RWPE1 (cell line): Measurements from ENCODE around the gene SKOR2.

Experiments
- CTCF ChIA-PET: fragments of 350-600 bp; sonication (Branson Sonifier 250); formaldehyde crosslinking; extraction: SDS; loops from one replicate; lab custom pipeline; 2021; lab: Yijun Ruan, JAX
- POLR2A ChIA-PET: fragments of 400-600 bp; formaldehyde crosslinking; extraction: SDS; loops from one replicate; lab custom pipeline; 2020; ENCODE audit warnings: antibody characterized with exemption; ENCODE audit not compliant: low non-redundant PET; lab: Yijun Ruan, JAX
- DNase-seq: peaks from one replicate; pipeline ENCODE4 v3.0.0; 2012; ENCODE audit warnings: low spot score
- H3K27ac ChIP-seq: fragments of 450-650 bp; 2 replicates; pipeline ENCODE4 v1.5.1; 2017
- TF ChIP-seq, protein P1 (sequence below): fragments of 450-650 bp; conservative IDR thresholded peaks from 2 replicates; pipeline ENCODE4 v1.5.1; 2017; ENCODE audit warnings: low read depth, mild to moderate bottlenecking

The SKOR2 gene, protein sequence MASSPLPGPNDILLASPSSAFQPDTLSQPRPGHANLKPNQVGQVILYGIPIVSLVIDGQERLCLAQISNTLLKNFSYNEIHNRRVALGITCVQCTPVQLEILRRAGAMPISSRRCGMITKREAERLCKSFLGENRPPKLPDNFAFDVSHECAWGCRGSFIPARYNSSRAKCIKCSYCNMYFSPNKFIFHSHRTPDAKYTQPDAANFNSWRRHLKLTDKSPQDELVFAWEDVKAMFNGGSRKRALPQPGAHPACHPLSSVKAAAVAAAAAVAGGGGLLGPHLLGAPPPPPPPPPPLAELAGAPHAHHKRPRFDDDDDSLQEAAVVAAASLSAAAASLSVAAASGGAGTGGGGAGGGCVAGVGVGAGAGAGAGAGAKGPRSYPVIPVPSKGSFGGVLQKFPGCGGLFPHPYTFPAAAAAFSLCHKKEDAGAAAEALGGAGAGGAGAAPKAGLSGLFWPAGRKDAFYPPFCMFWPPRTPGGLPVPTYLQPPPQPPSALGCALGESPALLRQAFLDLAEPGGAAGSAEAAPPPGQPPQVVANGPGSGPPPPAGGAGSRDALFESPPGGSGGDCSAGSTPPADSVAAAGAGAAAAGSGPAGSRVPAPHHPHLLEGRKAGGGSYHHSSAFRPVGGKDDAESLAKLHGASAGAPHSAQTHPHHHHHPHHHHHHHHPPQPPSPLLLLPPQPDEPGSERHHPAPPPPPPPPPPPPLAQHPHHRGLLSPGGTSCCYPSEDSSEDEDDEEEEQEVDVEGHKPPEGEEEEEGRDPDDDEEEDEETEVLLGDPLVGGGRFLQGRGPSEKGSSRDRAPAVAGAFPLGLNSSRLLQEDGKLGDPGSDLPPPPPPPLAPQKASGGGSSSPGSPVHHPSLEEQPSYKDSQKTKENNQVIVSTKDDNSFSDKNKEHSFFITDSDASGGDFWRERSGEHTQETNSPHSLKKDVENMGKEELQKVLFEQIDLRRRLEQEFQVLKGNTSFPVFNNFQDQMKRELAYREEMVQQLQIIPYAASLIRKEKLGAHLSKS

DNA sequence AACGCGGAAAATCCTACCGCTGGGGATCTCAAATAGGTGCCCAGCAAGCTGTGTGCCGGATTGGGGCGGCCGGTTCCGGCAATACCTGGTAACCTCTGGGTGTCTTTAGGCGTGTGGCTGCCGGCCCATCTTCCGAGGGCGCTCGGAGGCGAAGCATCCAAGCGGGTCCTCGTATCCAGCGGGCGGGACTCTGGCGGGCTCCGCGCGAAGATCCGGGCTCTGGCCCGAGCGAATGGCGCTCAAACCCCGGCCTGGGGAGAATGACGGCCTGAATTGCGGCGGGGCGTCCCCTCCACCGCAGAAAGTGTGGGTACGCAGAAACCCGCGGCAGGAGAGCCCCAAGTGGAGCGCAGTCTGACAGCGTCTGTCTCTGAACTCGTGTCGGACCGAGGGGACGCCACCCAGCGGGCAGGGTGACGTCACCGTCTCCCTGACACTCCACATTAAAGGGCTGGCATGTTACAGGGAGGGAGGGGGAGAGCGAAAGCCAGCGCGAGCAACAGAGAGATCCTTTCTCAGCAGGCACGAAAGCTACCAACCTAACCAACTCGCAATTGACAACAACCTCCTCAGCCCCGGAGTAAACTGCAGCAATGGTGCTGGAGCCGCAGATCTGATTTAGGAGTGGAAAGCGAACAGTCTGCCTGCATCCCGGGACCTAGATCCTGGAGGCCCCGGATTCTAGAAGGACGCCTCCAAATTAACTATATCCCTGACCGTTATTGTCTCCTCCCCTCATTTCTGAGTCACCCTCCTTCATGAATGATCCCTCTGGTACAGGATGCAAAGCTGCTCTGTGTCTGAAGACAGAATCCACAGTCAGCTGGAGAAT is at the start of gene SKOR2:
TSS of gene SKOR2 (minus strand) at position 372 of the 832 bp plus-strand sequence. CDS start 2,477 bp downstream, outside the sequence.
- POLR2A ChIA-PET, result no interaction called here
- CTCF ChIA-PET, result no interaction called here
- H3K27ac ChIP-seq, result no peak within 1 kb of the TSS
- no peak for DNase-seq
- TF ChIP-seq, protein P1, sequence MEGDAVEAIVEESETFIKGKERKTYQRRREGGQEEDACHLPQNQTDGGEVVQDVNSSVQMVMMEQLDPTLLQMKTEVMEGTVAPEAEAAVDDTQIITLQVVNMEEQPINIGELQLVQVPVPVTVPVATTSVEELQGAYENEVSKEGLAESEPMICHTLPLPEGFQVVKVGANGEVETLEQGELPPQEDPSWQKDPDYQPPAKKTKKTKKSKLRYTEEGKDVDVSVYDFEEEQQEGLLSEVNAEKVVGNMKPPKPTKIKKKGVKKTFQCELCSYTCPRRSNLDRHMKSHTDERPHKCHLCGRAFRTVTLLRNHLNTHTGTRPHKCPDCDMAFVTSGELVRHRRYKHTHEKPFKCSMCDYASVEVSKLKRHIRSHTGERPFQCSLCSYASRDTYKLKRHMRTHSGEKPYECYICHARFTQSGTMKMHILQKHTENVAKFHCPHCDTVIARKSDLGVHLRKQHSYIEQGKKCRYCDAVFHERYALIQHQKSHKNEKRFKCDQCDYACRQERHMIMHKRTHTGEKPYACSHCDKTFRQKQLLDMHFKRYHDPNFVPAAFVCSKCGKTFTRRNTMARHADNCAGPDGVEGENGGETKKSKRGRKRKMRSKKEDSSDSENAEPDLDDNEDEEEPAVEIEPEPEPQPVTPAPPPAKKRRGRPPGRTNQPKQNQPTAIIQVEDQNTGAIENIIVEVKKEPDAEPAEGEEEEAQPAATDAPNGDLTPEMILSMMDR, result no peak

DNA sequence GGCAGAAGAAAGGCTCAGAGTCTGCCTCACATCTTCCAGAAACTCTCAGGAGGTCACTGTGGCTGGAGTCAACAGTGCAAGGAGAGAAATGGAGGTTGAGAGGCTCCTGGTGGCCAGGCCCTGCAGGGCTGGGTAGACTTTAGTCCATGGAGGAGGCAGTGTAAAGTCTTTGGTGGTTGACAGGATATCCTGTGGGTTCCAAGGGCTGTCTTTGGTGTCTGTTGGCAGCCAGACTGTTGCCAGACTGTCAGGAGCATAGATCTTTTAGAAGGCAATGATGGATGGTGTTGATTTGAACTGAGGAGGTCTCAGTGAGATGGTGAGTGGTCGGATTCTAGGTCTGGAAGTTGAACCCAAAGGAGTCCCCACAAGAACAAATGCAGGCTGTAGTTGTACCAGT is 45.0 kb upstream of the SKOR2 start:
- no peak overlapping the region for H3K27ac ChIP-seq
- ChIA-PET CTCF (no interaction called here), POLR2A (no interaction called here)
- DNase-seq, result no peak
- TF ChIP-seq, protein P1, result no peak

DNA sequence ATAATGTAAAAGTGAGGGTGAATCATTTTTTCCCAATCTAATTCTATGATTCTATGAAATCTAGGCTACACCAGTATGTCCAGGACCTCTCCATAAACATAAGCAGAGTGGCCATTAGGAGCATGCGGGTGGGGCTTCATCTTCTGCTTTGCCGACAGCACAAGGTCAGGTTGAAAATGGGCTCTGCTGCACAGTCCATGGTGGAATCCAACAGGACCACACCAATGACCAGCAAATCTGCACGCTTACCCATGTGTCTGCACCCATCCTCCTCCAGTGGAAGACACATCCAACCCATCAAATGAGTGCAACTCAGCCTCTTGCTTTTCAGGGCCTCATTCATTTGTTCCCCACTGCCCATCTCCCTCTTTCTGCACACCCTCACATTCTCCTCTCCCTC is 43.3 kb upstream of the SKOR2 start:
- TF ChIP-seq, protein P1, result no peak
- CTCF ChIA-PET, result interaction anchor here (0.8 kb wide), 1 partner anchor 275 kb away, joined by 5 read pairs; no protein-coding TSS in a partner anchor
- H3K27ac ChIP-seq, result no peak overlapping the region
- POLR2A ChIA-PET, result no interaction called here
- DNase-seq, result no peak

DNA sequence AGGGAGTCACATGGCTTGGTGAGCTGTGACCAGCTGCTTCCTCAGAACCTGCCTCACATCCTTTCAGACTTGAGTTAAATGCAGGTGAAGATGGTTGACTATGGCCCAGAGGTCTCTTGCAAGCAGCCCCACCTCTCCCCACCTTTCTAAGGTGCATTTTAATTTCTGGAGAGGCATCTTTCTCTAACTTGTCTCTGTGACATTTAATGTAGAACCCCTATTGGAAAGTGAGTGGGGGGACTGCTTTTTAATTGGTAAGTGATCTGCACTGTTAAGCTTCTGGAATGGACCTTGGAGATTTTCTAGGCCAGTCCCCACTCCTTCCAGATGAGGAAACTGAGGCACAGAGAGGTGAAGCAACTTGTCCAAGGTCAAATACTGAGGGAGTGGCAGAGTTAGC is 37.3 kb upstream of the SKOR2 start:
- no peak overlapping the region for H3K27ac ChIP-seq
- ChIA-PET POLR2A (no interaction called here), CTCF (no interaction called here)
- TF ChIP-seq, protein P1, result no peak
- DNase-seq, result no peak

DNA sequence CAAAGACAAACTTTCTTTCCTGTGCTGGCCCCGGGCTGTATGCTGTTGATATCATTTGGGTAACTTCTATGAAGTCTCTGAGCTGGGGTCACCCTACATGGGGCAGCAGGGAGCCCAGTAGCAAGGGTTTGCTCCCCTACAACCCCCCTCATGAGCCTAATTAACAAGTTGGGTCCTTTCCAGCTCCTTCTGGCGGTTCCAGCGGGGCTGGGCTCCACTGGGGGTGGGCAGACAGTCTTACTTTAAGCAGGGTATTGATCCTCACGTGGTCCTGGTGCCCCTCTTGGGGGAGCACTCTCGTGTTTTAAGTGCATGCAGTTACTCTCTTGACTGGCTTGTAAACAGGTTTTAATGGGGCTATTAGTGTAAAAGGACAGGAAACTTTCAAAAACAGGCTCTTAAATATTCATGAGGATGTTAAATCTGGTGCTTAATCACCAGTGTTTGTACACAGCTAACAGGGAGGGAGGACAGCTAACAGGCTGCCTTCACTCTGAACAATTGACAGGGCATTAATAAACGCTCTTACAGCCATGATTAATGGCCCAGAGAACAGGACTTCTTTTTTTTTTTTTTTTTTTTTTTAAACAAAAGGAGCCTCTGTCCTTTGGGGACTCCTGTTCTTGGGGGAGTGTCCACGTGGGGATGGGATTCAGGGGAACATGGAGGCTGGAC is 36.6 kb upstream of the SKOR2 start:
- POLR2A ChIA-PET, result no interaction called here
- CTCF ChIA-PET, result no interaction called here
- no peak overlapping the region for H3K27ac ChIP-seq
- DNase-seq, result no peak
- TF ChIP-seq, protein P1, result no peak
